HG03432 (cell line): ENCODE measurements around the gene GAS6.

Source experiments
- ATAC-seq: cut with Tn5 transposase; IDR thresholded peaks from one replicate; pipeline ENCODE4 v1.9.1; 2021; ENCODE audit warnings: mild to moderate bottlenecking, moderate library complexity; ENCODE audit not compliant: unreplicated experiment

The GAS6 gene

GRCh38 chr13:113776231-113777125 lies 87.4 kb downstream of the GAS6 start:
- ATAC-seq = no peak

GRCh38 chr13:113775451-113776145 lies 88.3 kb downstream of the GAS6 start:
- ATAC-seq = no peak

GRCh38 chr13:113774177-113775107 lies 89.4 kb downstream of the GAS6 start:
- ATAC-seq = no peak

DNA sequence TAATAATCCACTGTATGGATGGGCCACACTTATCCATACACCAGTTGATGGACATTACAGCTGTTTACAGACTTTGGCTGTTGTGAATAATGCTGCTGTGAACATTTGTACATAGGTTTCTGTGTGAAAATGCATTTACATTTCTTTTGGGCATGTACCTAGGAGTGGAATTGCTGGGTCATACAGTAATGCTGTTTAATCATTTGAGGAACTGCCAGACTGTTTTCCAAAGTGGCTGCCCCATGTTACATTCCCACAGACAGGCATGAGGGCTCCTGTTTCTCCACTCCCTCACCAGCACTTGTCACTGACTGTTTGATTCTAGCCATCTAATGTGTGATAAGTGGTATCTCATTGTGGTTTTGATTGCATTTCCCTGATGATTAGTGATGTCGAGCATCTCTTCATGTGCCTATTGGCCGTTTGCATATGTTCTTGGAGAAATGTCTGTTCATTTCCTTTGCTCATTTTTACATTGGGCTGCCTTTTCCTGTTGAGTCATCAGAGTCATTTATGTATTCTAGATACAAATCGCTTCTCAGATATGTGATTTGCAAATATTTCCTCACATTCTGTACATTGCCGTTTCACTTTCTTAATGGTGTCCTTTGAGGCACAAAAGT lies 92.1 kb downstream of the GAS6 start:
- no peak for ATAC-seq

DNA sequence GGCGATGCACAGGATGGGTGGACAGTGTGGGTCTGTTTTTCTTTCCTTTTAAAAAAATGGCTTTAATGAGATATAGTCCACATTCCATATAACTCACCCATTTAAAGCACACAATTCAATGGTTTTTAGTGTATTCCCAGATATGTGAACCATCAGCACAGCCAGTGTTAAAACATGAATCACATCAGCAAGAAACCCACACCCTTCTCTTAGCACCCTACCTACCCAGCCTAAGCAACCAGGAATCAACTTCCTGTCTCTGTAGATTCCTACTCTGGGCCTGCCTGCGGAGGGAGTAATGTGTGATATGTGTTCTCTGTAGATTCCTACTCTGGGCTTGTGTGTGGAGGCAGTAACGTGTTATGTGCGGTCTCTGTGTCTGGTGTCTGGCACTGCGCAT lies 92.9 kb downstream of the GAS6 start:
- ATAC-seq = no peak
